ENCODE data around the gene OR6A2.

GRCh38 chr11:6782720-6783119 is 16.8 kb downstream of the OR6A2 start, which contains the start of gene OR2AG1:
- TF ChIP-seq CREB5 (CRISPR knock-in tag; IDR thresholded peaks at IDR 0.05; ENCODE audit: low read depth) (no peak), POU6F1 (CRISPR knock-in tag; IDR thresholded peaks at IDR 0.05; ENCODE audit: borderline replicate concordance, low read depth) (no peak), ZNF565 (CRISPR knock-in tag; conservative IDR thresholded peaks at IDR 0.05; ENCODE audit: low read depth) (no peak), RARB (CRISPR knock-in tag; IDR thresholded peaks at IDR 0.05) (no peak), ZNF8 (CRISPR knock-in tag; IDR thresholded peaks at IDR 0.05) (no peak), PPARA (CRISPR knock-in tag; IDR thresholded peaks at IDR 0.05; ENCODE audit: borderline replicate concordance) (no peak), ARNTL (CRISPR knock-in tag; IDR thresholded peaks at IDR 0.05; ENCODE audit: borderline replicate concordance, low read depth) (no peak)

Data from SK-N-SH treated with all-trans-retinoic acid at 6 μM for 48 hours (cell line).